Liver (tissue), 9 donors: ENCODE results near the gene KCNMA1. TPM values are rescaled to one million over a fixed set of nuclear protein-coding genes. Genes with fewer than 3 reads are reported as not detected.

Source experiments
- DNase-seq: peaks from one replicate; pipeline ENCODE4 v3.0.0-alpha.2; 2017; ENCODE audit warnings: low spot score
- H3K27ac ChIP-seq, 2 donors: one replicate each; pipeline ENCODE4 v1.7.0; 2013; ENCODE audit warnings: inconsistent platforms in 2 of 2, low read length in 2 of 2, control low read depth in 1 of 2, low read depth in 1 of 2, mild to moderate bottlenecking in 1 of 2
- H3K27me3 ChIP-seq, 4 donors: one replicate each; pipeline versions ENCODE4 v1.6.1 to v1.7.0; 2013; ENCODE audit warnings: low read length in 3 of 4, inconsistent platforms in 1 of 4, mild to moderate bottlenecking in 1 of 4, moderate library complexity in 1 of 4; ENCODE audit not compliant: control insufficient read depth in 4 of 4, insufficient read depth in 4 of 4
- H3K36me3 ChIP-seq, 4 donors: one replicate each; pipeline versions ENCODE4 v1.6.1 to v1.7.0; 2013; ENCODE audit warnings: low read length in 3 of 4, mild to moderate bottlenecking in 3 of 4, low read depth in 1 of 4, moderate library complexity in 1 of 4; ENCODE audit not compliant: control insufficient read depth in 4 of 4, insufficient read depth in 3 of 4
- H3K4me1 ChIP-seq, 4 donors: one replicate each; pipeline versions ENCODE4 v1.6.1 to v1.7.0; 2013; ENCODE audit warnings: low read length in 3 of 4, mild to moderate bottlenecking in 3 of 4, moderate library complexity in 1 of 4; ENCODE audit not compliant: control insufficient read depth in 4 of 4, insufficient read depth in 4 of 4
- H3K4me3 ChIP-seq, 3 donors: one replicate each; pipeline versions ENCODE4 v1.6.1 to v1.7.0; 2013; ENCODE audit warnings: low read length in 3 of 3, control low read depth in 1 of 3, low read depth in 1 of 3, mild to moderate bottlenecking in 1 of 3
- H3K9ac ChIP-seq, 2 donors: one replicate each; pipeline ENCODE4 v1.7.0; 2013; ENCODE audit warnings: low read length in 2 of 2, mild to moderate bottlenecking in 2 of 2, moderate library complexity in 2 of 2, control low read depth in 1 of 2, low read depth in 1 of 2
- H3K9me3 ChIP-seq, 4 donors: one replicate each; pipeline versions ENCODE4 v1.6.1 to v1.7.0; 2013; ENCODE audit warnings: low read length in 3 of 4; ENCODE audit not compliant: control insufficient read depth in 4 of 4
- FOXA2 ChIP-seq: IDR thresholded peaks from 2 replicates; pipeline ENCODE4 v1.6.1; 2016; ENCODE audit warnings: antibody characterized with exemption
- GABPA ChIP-seq, 2 donors: IDR thresholded peaks in 1 of 2; conservative IDR thresholded peaks in 1 of 2; 2 replicates each; pipeline ENCODE4 v1.6.1; 2016; ENCODE audit warnings: antibody characterized with exemption in 2 of 2, mild to moderate bottlenecking in 1 of 2, moderate library complexity in 1 of 2
- HNF4A ChIP-seq, 2 donors: conservative IDR thresholded peaks; 2 replicates each; pipeline ENCODE4 v1.6.1; 2016; ENCODE audit warnings: antibody characterized with exemption in 2 of 2, mild to moderate bottlenecking in 2 of 2
- HNF4G ChIP-seq: IDR thresholded peaks from 2 replicates; pipeline ENCODE4 v1.6.1; 2016; ENCODE audit warnings: antibody characterized with exemption
- JUND ChIP-seq, 2 donors: IDR thresholded peaks; 2 replicates each; pipeline ENCODE4 v1.6.1; 2016; ENCODE audit warnings: antibody characterized with exemption in 2 of 2
- NR2F2 ChIP-seq: IDR thresholded peaks from 2 replicates; pipeline ENCODE4 v1.6.1; 2016; ENCODE audit warnings: antibody characterized with exemption
- RXRA ChIP-seq, 2 donors: IDR thresholded peaks; 2 replicates each; pipeline ENCODE4 v1.6.1; 2017 to 2018; ENCODE audit warnings: antibody characterized with exemption in 2 of 2, mild to moderate bottlenecking in 1 of 2
- TAF1 ChIP-seq: conservative IDR thresholded peaks from 2 replicates; pipeline ENCODE4 v1.6.1; 2016; ENCODE audit warnings: antibody characterized with exemption, mild to moderate bottlenecking
- YY1 ChIP-seq: IDR thresholded peaks from 2 replicates; pipeline ENCODE4 v1.6.1; 2016; ENCODE audit warnings: antibody characterized with exemption, mild to moderate bottlenecking
- WGBS: extraction: QIAGEN DNeasy Blood & Tissue Kit; methylation state at CpG from one replicate; pipeline ENCODE4 v1.1.7; 2013; 5-methylcytosine and 5-hydroxymethylcytosine counted together
- polyA plus RNA-seq, 2 donors: library from polyadenylated mRNA; stranded (reverse) in 1 of 2; unstranded in 1 of 2; fragments of 200-250 nt in 1 of 2; fragments of >200 nt in 1 of 2; fragmentation: Nextera tagmentation in 1 of 2; extraction: Ambion mirVana in 1 of 2; gene quantifications; one replicate each; pipeline versions ENCODE4 v1.2.1 to v1.2.3, GENCODE V29; 2013 to 2015
- total RNA-seq, 2 donors: library from RNA; depleted of rRNA; stranded (reverse); fragments of >200 nt; gene quantifications; one replicate each; pipeline ENCODE4 v1.2.3, GENCODE V29; 2014
- TF ChIP-seq, protein P1 (sequence below): IDR thresholded peaks from 2 replicates; pipeline ENCODE4 v1.6.1; 2016; ENCODE audit warnings: antibody characterized with exemption
- TF ChIP-seq, protein P2 (sequence below): IDR thresholded peaks from 2 replicates; pipeline ENCODE4 v1.6.1; 2016; ENCODE audit warnings: antibody characterized with exemption, mild to moderate bottlenecking
- TF ChIP-seq, protein P3 (sequence below): IDR thresholded peaks from 2 replicates; pipeline ENCODE4 v1.6.1; 2016; ENCODE audit warnings: antibody characterized with exemption
- TF ChIP-seq, protein P4 (sequence below): fragments of 150-350 bp; IDR thresholded peaks from 2 replicates; pipeline ENCODE4 v1.5.1; 2017; ENCODE audit warnings: improper control_type of control experiment, low read depth, low read length; ENCODE audit not compliant: missing input control
- TF ChIP-seq, protein P5 (sequence below): IDR thresholded peaks from 2 replicates; pipeline ENCODE4 v1.6.1; 2016; ENCODE audit warnings: antibody characterized with exemption
- donor health status: healthy.
- donor health status: healthy.
- donor health status: healthy.
- donor health status: healthy.
- donor health status: healthy.

The KCNMA1 gene
- total and polyA plus RNA-seq, 4 donors, result 2.5 to 9.7 (median 4.7) TPM

DNA sequence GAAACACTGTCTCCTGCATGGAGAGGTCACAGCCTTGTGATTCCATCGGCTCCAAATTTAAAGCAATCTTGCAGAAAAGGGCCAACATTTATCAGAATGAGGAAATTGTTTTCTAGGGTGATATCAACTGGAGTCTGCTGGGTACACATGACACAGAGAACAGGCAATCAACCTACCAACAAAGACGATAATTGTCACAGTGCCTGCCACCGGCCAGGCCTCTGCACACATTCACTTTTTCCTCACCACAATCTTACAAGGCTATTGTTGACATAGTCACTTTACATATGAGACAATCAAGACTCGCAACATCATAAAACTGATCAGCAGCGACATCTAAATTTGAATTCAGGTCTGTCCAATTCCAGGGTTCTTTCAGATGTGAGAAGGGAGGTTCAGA, 189.4 kb downstream of the KCNMA1 start:
- H3K27me3 ChIP-seq, result no peaks in the 10 kb centered on the region
- H3K36me3 ChIP-seq, result no peaks in the 10 kb centered on the region
- H3K27ac ChIP-seq, result no peak overlapping the region
- DNase-seq, result no peak
- TF ChIP-seq YY1 (no peak), TAF1 (no peak), FOXA2 (no peak), HNF4G (no peak), GABPA (IDR thresholded peaks at IDR 0.05 in 1 of 2, conservative IDR thresholded peaks at IDR 0.05 in 1 of 2) (no peak), NR2F2 (no peak), HNF4A (conservative IDR thresholded peaks at IDR 0.05) (no peak), JUND (IDR thresholded peaks at IDR 0.05) (no peak)
- TF ChIP-seq, protein P1, sequence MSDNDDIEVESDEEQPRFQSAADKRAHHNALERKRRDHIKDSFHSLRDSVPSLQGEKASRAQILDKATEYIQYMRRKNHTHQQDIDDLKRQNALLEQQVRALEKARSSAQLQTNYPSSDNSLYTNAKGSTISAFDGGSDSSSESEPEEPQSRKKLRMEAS, result no peak
- TF ChIP-seq, protein P2, sequence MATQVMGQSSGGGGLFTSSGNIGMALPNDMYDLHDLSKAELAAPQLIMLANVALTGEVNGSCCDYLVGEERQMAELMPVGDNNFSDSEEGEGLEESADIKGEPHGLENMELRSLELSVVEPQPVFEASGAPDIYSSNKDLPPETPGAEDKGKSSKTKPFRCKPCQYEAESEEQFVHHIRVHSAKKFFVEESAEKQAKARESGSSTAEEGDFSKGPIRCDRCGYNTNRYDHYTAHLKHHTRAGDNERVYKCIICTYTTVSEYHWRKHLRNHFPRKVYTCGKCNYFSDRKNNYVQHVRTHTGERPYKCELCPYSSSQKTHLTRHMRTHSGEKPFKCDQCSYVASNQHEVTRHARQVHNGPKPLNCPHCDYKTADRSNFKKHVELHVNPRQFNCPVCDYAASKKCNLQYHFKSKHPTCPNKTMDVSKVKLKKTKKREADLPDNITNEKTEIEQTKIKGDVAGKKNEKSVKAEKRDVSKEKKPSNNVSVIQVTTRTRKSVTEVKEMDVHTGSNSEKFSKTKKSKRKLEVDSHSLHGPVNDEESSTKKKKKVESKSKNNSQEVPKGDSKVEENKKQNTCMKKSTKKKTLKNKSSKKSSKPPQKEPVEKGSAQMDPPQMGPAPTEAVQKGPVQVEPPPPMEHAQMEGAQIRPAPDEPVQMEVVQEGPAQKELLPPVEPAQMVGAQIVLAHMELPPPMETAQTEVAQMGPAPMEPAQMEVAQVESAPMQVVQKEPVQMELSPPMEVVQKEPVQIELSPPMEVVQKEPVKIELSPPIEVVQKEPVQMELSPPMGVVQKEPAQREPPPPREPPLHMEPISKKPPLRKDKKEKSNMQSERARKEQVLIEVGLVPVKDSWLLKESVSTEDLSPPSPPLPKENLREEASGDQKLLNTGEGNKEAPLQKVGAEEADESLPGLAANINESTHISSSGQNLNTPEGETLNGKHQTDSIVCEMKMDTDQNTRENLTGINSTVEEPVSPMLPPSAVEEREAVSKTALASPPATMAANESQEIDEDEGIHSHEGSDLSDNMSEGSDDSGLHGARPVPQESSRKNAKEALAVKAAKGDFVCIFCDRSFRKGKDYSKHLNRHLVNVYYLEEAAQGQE, result no peak
- TF ChIP-seq, protein P3, sequence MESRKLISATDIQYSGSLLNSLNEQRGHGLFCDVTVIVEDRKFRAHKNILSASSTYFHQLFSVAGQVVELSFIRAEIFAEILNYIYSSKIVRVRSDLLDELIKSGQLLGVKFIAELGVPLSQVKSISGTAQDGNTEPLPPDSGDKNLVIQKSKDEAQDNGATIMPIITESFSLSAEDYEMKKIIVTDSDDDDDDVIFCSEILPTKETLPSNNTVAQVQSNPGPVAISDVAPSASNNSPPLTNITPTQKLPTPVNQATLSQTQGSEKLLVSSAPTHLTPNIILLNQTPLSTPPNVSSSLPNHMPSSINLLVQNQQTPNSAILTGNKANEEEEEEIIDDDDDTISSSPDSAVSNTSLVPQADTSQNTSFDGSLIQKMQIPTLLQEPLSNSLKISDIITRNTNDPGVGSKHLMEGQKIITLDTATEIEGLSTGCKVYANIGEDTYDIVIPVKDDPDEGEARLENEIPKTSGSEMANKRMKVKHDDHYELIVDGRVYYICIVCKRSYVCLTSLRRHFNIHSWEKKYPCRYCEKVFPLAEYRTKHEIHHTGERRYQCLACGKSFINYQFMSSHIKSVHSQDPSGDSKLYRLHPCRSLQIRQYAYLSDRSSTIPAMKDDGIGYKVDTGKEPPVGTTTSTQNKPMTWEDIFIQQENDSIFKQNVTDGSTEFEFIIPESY, result no peak
- TF ChIP-seq, protein P4, sequence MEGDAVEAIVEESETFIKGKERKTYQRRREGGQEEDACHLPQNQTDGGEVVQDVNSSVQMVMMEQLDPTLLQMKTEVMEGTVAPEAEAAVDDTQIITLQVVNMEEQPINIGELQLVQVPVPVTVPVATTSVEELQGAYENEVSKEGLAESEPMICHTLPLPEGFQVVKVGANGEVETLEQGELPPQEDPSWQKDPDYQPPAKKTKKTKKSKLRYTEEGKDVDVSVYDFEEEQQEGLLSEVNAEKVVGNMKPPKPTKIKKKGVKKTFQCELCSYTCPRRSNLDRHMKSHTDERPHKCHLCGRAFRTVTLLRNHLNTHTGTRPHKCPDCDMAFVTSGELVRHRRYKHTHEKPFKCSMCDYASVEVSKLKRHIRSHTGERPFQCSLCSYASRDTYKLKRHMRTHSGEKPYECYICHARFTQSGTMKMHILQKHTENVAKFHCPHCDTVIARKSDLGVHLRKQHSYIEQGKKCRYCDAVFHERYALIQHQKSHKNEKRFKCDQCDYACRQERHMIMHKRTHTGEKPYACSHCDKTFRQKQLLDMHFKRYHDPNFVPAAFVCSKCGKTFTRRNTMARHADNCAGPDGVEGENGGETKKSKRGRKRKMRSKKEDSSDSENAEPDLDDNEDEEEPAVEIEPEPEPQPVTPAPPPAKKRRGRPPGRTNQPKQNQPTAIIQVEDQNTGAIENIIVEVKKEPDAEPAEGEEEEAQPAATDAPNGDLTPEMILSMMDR, result no peak
- H3K9me3 ChIP-seq, result no peaks in the 10 kb centered on the region
- peaks cover 2 to 17% (median 12%) of the 10 kb centered on the region in 4 donors for H3K4me1 ChIP-seq
- no peak overlapping the region for H3K4me3 ChIP-seq
- 83% methylated on average over 5 of the region's 5 CpGs for WGBS
- H3K9ac ChIP-seq, result no peak overlapping the region

DNA sequence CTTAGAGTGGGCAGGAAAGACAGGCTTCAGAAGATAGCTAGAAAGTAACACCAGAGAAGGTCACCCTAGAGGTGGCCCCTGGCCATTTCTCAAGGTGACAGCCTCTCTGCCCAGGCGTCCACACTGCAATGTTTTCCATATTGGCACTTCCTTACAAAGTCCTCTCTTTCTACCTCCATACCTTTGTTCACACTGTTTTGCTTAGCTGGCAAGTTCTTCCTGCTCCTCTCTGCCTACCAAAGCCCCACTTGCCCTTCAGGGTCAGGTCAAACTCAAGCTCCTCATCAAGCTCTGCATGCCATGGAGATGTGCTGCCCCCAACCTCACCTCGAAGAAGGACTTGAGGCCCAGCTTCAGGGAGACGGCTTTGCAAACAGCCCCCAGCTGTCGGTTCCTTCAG, 190.9 kb downstream of the KCNMA1 start:
- no peak overlapping the region for H3K9ac ChIP-seq
- H3K4me1 ChIP-seq, result peaks cover 2 to 12% (median 9%) of the 10 kb centered on the region in 4 donors
- no peaks in the 10 kb centered on the region for H3K9me3 ChIP-seq
- H3K4me3 ChIP-seq, result no peak overlapping the region
- H3K36me3 ChIP-seq, result no peaks in the 10 kb centered on the region
- H3K27me3 ChIP-seq, result no peaks in the 10 kb centered on the region
- H3K27ac ChIP-seq, result no peak overlapping the region
- 91% methylated on average over 4 of the region's 4 CpGs for WGBS
- TF ChIP-seq RXRA (IDR thresholded peaks at IDR 0.05), result no peak
- TF ChIP-seq, protein P4, result no peak
- no peak for TF ChIP-seq FOXA2
- TF ChIP-seq, protein P5, sequence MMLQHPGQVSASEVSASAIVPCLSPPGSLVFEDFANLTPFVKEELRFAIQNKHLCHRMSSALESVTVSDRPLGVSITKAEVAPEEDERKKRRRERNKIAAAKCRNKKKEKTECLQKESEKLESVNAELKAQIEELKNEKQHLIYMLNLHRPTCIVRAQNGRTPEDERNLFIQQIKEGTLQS, result no peak
- TF ChIP-seq, protein P2, result no peak
- DNase-seq, result no peak
